ENCODE results near the gene RABL6.

DNA sequence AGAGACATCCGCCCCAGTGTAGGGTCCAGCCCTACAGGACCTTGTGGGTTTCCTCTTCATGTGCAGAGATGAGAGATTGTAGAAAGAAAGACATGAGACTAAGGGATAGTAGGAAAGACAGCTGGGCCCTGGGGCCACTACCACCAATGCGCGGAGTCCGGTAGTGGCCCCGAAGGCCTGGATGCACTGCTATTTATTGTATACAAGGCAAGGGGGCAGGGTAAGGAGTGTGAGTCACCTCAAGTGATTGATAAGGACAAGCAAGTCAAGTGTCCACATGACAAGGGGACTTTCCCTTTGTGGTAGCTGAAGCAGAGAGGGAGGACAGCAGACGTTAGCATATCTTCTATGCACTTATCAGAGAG is 22.8 kb upstream of the RABL6 start:
- TF ChIP-seq, protein P1, sequence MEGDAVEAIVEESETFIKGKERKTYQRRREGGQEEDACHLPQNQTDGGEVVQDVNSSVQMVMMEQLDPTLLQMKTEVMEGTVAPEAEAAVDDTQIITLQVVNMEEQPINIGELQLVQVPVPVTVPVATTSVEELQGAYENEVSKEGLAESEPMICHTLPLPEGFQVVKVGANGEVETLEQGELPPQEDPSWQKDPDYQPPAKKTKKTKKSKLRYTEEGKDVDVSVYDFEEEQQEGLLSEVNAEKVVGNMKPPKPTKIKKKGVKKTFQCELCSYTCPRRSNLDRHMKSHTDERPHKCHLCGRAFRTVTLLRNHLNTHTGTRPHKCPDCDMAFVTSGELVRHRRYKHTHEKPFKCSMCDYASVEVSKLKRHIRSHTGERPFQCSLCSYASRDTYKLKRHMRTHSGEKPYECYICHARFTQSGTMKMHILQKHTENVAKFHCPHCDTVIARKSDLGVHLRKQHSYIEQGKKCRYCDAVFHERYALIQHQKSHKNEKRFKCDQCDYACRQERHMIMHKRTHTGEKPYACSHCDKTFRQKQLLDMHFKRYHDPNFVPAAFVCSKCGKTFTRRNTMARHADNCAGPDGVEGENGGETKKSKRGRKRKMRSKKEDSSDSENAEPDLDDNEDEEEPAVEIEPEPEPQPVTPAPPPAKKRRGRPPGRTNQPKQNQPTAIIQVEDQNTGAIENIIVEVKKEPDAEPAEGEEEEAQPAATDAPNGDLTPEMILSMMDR (IDR thresholded peaks at IDR 0.05) = no peak
- no peak for TF ChIP-seq POLR2A (IDR thresholded peaks at IDR 0.05)
